ENCODE results near the gene MUC20. TPM values are rescaled to one million over a fixed set of nuclear protein-coding genes. Genes with fewer than 3 reads are reported as not detected.

Gene MUC20
- total and polyA plus RNA-seq, 9 of the 15 experiments (the other 6 are each of a cell fraction or from before 2014, with no cell fraction given): 0.03 to 0.23 (median 0.15) TPM; not detected in 3

DNA sequence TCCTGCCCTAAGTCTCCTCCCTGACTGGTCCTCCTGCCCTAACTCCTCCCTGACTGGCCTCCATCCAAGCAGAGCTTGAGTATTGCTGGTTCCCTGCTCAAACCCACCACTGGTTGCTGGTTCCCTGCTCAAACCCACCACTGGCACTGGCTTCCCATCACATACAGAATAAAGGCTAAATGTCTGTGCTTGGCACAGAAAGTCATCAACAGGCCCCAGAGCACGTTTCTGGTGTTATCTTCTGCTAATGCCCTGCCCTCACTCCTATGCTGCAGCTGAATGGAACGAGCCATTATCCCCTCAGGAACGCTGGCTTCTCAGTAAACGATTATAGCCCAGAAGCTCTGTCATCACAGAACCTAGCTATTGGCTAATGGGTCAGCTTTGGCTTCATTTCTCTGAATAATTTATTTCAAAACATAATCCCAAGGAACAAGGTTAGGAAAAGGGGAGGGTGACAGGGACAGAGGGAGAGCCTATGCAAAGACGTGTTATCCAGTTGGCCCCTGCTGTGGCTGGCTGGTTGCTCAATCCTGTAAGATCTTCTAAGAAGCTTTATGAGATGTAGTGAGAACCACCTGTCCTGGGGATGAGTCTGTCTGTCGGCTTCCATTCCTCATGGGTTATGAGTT lies 6.3 kb upstream of the MUC20 start (continued):
- TF ChIP-seq CTBP1 (IDR thresholded peaks at IDR 0.05; ENCODE audit: borderline replicate concordance) (no peak), NFIC (IDR thresholded peaks at IDR 0.05) (peak; percentile 62), CBFB (CRISPR knock-in tag; IDR thresholded peaks at IDR 0.05) (peak; percentile 62; the same call in 1 of the 2 replicates), SAP30 (IDR thresholded peaks at IDR 0.05; ENCODE audit: borderline replicate concordance, insufficient read depth, low read depth, low read length, poor library complexity, severe bottlenecking) (peak; percentile 34), STAG1 (CRISPR knock-in tag; IDR thresholded peaks at IDR 0.05; ENCODE audit: borderline replicate concordance) (peak; percentile 35; the same call in 1 of the 2 replicates), EZH2 (IDR thresholded peaks at IDR 0.05; ENCODE audit: borderline replicate concordance, low read depth, low read length) (no peak), PPARD (CRISPR knock-in tag; IDR thresholded peaks at IDR 0.05) (no peak), TAF15 (IDR thresholded peaks at IDR 0.05; ENCODE audit: low read depth, low read length) (no peak)
- TF ChIP-seq, protein P1, sequence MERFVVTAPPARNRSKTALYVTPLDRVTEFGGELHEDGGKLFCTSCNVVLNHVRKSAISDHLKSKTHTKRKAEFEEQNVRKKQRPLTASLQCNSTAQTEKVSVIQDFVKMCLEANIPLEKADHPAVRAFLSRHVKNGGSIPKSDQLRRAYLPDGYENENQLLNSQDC (CRISPR knock-in tag; IDR thresholded peaks at IDR 0.05): no peak
- TF ChIP-seq, protein P2, sequence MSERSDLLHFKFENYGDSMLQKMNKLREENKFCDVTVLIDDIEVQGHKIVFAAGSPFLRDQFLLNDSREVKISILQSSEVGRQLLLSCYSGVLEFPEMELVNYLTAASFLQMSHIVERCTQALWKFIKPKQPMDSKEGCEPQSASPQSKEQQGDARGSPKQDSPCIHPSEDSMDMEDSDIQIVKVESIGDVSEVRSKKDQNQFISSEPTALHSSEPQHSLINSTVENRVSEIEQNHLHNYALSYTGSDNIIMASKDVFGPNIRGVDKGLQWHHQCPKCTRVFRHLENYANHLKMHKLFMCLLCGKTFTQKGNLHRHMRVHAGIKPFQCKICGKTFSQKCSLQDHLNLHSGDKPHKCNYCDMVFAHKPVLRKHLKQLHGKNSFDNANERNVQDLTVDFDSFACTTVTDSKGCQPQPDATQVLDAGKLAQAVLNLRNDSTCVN (CRISPR knock-in tag; IDR thresholded peaks at IDR 0.05): 0 out of 2 replicates have a peak, but pooled peaks have one; percentile 5
- TF ChIP-seq, protein P3, sequence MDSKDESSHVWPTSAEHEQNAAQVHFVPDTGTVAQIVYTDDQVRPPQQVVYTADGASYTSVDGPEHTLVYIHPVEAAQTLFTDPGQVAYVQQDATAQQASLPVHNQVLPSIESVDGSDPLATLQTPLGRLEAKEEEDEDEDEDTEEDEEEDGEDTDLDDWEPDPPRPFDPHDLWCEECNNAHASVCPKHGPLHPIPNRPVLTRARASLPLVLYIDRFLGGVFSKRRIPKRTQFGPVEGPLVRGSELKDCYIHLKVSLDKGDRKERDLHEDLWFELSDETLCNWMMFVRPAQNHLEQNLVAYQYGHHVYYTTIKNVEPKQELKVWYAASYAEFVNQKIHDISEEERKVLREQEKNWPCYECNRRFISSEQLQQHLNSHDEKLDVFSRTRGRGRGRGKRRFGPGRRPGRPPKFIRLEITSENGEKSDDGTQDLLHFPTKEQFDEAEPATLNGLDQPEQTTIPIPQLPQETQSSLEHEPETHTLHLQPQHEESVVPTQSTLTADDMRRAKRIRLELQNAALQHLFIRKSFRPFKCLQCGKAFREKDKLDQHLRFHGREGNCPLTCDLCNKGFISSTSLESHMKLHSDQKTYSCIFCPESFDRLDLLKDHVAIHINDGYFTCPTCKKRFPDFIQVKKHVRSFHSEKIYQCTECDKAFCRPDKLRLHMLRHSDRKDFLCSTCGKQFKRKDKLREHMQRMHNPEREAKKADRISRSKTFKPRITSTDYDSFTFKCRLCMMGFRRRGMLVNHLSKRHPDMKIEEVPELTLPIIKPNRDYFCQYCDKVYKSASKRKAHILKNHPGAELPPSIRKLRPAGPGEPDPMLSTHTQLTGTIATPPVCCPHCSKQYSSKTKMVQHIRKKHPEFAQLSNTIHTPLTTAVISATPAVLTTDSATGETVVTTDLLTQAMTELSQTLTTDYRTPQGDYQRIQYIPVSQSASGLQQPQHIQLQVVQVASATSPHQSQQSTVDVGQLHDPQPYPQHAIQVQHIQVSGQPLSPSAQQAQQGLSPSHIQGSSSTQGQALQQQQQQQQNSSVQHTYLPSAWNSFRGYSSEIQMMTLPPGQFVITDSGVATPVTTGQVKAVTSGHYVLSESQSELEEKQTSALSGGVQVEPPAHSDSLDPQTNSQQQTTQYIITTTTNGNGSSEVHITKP (IDR thresholded peaks at IDR 0.05; ENCODE audit: partially characterized antibody): peak; percentile 77
- TF ChIP-seq, protein P4, sequence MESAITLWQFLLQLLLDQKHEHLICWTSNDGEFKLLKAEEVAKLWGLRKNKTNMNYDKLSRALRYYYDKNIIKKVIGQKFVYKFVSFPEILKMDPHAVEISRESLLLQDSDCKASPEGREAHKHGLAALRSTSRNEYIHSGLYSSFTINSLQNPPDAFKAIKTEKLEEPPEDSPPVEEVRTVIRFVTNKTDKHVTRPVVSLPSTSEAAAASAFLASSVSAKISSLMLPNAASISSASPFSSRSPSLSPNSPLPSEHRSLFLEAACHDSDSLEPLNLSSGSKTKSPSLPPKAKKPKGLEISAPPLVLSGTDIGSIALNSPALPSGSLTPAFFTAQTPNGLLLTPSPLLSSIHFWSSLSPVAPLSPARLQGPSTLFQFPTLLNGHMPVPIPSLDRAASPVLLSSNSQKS (CRISPR knock-in tag; IDR thresholded peaks at IDR 0.05): no peak
- TF ChIP-seq, protein P5, sequence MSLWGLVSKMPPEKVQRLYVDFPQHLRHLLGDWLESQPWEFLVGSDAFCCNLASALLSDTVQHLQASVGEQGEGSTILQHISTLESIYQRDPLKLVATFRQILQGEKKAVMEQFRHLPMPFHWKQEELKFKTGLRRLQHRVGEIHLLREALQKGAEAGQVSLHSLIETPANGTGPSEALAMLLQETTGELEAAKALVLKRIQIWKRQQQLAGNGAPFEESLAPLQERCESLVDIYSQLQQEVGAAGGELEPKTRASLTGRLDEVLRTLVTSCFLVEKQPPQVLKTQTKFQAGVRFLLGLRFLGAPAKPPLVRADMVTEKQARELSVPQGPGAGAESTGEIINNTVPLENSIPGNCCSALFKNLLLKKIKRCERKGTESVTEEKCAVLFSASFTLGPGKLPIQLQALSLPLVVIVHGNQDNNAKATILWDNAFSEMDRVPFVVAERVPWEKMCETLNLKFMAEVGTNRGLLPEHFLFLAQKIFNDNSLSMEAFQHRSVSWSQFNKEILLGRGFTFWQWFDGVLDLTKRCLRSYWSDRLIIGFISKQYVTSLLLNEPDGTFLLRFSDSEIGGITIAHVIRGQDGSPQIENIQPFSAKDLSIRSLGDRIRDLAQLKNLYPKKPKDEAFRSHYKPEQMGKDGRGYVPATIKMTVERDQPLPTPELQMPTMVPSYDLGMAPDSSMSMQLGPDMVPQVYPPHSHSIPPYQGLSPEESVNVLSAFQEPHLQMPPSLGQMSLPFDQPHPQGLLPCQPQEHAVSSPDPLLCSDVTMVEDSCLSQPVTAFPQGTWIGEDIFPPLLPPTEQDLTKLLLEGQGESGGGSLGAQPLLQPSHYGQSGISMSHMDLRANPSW (CRISPR knock-in tag; IDR thresholded peaks at IDR 0.05): no peak
- TF ChIP-seq, protein P6, sequence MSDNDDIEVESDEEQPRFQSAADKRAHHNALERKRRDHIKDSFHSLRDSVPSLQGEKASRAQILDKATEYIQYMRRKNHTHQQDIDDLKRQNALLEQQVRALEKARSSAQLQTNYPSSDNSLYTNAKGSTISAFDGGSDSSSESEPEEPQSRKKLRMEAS (CRISPR knock-in tag; IDR thresholded peaks at IDR 0.05): peak; percentile 53; the same call in 1 of the 2 replicates
- TF ChIP-seq, protein P7, sequence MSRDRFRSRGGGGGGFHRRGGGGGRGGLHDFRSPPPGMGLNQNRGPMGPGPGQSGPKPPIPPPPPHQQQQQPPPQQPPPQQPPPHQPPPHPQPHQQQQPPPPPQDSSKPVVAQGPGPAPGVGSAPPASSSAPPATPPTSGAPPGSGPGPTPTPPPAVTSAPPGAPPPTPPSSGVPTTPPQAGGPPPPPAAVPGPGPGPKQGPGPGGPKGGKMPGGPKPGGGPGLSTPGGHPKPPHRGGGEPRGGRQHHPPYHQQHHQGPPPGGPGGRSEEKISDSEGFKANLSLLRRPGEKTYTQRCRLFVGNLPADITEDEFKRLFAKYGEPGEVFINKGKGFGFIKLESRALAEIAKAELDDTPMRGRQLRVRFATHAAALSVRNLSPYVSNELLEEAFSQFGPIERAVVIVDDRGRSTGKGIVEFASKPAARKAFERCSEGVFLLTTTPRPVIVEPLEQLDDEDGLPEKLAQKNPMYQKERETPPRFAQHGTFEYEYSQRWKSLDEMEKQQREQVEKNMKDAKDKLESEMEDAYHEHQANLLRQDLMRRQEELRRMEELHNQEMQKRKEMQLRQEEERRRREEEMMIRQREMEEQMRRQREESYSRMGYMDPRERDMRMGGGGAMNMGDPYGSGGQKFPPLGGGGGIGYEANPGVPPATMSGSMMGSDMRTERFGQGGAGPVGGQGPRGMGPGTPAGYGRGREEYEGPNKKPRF (IDR thresholded peaks at IDR 0.05; ENCODE audit: low read depth, low read length): no peak
